Glomerular endothelial cell (primary cell): ENCODE data around the gene ADARB2. TPM values are rescaled to one million over a fixed set of nuclear protein-coding genes. Genes with fewer than 3 reads are reported as not detected.

ENCODE experiments used
- DNase-seq: peaks from one replicate; pipeline ENCODE4 v3.0.0-alpha.2; 2011; ENCODE audit warnings: low read depth, low spot score; ENCODE audit errors: extremely low read depth
- total RNA-seq: library from RNA; depleted of rRNA; stranded (reverse); fragments of >200 nt; gene quantifications from 2 replicates; pipeline ENCODE4 v1.2.3, GENCODE V29; 2015

The ADARB2 gene
- total RNA-seq, 1 donor from 2014 or later: 0.23 TPM

DNA sequence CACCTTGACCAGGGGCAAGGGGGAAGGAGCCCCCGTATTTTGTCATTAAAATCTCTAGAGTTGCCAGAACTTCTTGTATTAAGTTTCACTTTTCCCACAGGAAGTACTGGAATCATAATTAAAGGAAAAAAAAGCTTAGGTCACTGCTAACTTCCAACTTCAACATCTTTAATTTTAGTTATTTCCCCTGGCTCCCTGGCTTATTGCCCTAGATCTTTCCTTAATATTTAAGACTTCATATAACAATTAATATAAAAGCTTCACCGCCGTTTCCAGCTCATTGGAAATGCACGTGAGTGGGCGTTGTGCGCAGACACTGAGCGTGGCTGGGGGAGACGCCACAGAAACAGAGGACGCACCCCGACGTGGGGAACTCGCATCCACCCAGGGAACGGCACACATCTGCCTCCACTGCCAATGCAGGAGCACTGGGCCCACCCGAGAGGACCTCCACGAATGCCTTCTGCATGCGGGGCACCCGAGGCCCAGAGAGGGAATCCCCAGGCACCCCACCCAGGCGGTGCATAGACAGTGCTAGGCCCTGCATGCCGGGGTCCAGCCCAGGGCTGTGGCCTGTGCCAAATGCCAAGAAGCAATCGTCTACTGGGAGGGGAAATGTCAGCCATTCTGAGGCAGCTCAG lies 72.2 kb downstream of the ADARB2 start:
- DNase-seq: no peak

DNA sequence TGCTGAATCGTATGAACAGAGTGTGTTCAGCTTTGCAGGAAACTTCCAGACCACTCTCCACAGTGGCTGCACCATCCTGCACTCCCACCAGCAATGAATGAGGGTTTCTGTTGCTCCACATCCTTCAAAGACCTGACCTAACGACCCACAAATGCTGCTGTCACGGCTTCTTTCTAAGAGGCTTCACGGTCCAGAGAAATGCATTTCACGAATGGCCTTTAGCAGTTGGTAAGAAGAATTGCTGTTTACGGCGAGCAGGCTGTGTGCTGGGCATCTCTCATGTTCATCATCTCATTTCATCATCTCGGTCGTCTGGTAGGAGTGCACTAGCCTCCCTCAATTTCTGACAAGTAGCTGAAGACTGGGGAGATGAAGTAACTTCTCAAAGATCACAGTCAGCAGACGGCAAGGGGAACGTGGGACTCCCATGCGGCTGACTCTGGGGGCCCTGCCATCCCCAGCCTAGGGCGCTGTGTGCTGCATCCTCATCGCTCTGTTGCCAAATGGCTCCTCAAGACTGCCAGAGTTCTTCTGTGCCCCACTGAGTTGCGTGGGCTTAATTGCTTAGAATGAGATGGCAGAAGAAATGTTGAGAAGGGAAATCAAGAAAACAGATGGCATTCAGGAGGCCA lies 72.9 kb downstream of the ADARB2 start:
- no peak for DNase-seq

DNA sequence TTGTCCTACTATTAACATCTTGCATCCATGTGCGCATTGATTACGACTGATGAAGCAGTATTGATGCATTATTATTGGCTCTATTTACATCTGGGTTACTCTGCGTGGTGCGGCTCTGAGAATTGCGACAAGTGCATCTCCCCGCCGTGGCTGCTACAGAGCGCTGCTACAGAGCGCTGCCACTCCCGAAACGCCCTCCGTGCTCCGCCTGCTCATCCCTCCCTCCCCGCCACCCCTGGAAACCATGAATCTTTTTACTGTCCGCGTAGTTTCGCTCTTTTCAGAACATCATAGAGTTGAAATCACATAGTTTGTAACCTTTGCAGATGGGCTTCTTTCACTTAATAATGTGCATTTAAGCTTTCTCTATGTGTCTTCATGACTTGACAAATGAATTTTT lies 74.1 kb downstream of the ADARB2 start:
- no peak for DNase-seq

DNA sequence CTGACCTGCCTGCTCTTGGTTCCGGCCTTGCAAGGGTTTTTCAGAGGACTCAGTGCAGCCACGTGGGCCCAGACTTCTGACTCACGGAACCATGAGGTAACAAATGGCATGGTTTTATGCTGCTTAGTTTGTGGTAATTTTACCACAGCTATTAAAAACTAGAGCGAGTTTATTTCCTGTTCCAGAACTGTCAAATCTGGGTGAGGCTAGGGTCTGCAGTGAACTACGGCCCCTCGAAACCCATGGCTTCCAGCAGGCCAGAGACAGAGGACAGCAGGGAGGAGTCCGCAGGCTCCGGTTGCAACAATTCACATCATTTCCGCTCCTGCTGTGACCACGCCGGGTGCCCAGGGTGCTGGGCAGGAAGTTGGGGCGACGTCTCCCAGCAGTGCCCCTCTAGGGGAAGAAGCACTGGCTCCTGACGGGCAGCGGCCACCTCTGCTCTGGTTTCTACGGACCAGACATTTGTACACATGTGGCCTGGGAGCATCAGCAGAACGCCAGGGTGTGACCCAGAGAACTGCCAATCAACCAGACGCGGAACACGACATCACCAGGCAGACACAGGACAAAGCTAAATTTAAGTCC lies 74.8 kb downstream of the ADARB2 start:
- DNase-seq: no peak

DNA sequence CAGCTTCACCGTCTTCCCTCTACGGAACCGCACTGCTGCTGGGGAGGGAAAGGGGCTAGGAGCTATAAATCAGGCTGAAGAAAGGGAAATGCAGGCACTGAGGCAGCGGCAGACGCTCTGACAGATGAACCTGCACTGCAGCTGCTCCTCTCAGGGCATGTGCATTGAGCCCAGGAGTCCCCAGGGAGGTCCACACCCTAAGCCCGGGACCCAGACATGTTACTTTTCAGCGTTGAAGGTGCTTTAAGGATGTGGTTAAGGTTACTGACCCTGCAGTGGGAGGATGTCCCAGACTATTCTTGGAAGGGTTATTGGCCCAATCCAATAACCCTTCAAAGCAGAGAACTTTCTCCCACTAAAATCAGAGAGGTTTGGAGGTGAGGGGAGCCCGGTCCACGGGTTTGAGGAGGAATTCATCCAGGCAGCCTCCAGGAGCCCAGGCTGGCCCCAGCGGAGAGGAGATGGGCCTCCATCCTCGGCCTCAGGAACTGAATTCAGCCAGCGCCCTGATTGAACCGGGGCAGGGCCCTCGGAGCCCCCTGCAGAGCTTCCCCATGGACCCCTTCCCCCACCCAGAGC lies 75.4 kb downstream of the ADARB2 start:
- no peak for DNase-seq

DNA sequence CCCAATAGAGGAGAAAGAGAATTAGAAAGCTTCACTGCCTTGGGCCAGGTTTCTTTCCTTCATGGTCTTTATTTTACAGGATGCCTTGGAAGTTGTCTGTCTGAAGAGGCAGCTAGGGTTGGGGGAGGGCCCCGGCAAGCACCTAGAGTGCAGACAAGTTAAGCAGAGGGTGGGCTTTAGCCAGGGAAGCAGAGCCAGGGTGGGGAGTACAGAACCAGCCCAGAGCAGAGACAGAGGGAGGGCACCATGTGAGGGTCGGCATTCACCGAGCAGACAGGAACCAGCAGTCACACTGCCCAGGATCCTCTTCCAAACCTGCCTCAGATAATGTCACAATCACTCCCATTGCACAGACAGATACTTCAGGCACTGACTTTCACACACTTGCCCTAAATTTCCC lies 75.9 kb downstream of the ADARB2 start:
- no peak for DNase-seq

DNA sequence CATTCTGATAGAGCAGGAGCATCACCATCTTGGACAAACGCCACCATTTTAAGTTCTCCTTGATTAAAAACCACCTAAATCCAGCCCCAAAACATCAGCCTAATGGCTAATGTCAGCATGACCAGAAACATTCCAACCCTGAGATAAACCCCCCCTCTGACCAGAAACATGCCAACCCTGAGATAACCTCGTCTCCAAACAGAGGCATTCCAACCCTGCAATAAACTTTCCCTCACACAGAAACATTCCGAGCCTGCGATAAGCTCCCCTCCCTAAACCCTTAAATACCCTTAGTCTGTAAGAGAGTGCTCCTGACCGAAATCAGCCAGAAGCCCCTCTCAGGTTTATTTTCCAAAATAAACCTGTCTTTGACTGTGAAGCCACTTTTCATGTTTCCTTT lies 76.5 kb downstream of the ADARB2 start:
- DNase-seq: no peak

DNA sequence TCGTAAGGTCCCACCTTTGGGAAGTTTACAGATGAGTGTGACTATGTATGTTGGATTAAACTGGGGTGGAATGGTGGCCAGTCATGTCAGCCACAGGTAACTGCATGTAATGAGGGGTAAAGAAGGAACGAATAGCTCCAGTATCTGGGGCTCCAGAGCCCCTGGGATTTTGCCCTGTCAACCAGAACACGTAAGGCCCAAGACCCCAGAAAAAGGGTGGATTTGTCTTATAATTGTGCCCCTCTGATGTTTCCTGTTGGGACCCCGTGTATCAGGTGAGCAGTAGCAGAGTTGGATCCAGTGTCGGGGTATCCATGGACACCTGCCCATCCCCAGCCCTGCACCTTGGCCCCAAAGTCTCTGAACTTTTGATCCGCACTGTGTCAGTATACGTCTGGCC lies 76.9 kb downstream of the ADARB2 start:
- no peak for DNase-seq

DNA sequence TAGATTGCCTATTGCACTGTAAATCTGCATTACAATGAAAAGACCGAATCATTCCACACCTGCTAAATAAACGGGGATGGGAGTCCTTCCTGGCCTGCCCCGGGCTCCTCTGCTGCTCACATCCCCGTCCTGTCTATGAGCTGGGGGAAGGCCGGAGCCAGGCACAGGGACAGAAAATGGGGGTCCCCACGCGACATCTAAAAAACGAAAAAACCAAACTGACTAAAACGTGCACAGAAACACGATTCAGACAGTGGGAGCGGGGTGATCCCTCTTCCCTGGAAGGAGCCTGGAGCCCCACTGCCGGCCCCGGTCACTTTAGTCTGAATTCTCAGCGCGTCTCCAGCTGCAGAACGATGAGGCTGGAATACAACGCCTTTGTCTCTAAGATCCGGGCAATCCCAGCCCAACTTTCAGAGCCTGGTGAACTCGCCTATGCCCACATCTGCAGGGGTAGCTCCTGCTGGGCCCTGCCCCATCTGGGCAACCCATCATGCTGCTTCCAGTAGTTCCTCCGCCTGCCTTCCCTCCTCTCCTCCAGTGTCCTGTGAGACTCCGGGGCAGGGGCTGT lies 78.0 kb downstream of the ADARB2 start:
- DNase-seq: no peak

DNA sequence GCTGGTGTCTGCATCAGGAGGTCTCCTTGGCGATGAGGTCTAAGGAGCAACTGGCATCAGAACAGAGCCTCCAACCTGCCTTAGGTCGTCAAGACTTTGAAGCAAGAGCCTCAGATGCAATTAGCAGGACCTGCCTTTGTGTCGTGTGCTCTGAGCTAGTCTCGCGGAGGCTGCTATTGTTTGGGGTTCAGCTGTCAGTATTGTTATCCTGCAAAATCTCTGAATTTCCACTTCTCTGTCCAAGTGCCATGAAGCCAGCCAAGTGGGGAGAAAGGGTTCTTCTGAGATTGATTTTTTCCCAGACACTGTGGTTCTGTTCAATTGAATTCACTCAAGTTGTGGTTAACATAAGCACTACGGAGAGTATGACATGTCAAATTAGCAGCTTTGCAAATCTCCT lies 78.7 kb downstream of the ADARB2 start:
- DNase-seq: no peak

DNA sequence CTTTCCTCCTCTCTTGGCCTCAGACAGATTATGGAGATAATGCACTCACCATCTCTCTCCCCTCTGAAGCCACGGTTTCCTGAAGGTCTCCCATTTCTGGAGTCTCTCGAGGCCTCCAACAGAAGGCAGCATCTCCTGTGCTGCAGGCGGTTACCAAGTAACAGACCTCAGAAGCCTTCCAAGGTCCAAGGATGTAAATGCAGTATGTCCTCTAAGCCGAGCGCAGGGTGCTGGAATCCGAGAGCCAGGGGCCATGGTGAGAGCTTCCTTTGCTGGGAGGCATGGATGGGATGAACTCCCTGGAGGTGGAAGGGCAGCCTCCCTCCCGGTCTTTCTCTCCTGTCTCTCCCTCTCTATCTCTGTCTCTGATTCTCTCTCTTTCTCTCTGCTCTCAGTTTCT lies 79.8 kb downstream of the ADARB2 start:
- no peak for DNase-seq

DNA sequence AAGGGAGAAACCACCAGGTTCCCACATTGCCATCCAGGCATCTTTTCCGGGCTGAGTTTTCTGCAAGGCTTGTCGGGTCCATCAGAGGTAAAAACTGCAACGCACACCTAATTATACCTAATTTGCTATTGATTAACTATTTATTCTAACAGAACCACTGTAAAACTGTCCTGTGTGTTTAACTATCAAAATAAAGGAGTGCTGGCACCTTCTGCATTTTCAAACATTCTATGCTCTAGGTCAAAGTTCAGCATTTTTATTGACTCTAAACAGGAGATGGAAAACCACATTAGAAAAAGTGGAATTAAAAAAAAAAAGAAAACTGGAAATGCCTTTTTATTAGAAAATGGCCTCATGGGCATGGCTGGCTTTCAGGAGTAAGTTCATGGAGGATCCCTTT lies 82.0 kb downstream of the ADARB2 start:
- no peak for DNase-seq

DNA sequence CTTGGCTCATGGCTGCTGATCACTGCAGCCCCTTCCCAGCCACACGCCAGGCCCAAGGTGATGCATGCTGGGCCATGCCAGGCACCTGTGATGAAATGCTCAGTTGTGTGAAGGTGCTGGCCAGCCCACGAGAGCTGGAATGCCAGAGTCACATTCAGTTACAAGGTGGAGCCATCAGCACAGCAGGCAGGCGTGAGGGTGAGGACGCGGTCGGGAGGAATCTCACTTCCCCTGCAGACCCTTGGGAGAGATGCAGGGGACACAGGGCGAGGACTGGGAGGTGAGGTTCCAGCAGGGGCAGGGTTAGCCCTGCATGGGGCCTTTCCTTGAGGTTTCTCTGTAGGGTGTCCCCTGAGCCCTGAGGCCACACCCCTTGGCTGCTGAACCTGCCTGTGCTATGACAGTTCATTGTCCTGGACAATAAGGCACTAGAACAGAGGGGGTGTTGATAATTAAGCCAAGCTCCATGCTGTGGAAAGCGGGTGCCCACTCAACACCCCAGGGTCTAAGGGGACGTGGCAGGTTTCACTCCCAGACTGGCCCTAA lies 82.4 kb downstream of the ADARB2 start:
- no peak for DNase-seq

DNA sequence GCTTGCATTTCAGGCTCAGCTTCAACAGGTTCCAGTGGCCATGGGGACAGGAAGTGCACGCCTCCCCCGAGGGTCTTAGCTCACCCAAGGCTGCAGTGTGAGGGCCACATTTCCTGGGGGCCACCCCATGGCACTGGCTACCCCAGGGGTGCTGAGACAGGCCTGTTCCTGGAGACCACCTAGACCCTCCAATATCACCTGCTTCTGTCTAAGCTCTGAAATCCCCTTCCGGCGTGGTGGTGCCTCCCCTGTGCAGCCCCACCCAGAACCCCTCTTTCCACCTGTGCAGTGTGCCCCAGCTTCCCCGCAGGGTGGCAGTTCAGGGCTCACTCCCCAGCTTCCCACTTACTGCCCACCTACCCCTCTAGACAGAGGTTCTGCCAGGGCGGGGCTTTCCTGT lies 83.1 kb downstream of the ADARB2 start:
- no peak for DNase-seq

DNA sequence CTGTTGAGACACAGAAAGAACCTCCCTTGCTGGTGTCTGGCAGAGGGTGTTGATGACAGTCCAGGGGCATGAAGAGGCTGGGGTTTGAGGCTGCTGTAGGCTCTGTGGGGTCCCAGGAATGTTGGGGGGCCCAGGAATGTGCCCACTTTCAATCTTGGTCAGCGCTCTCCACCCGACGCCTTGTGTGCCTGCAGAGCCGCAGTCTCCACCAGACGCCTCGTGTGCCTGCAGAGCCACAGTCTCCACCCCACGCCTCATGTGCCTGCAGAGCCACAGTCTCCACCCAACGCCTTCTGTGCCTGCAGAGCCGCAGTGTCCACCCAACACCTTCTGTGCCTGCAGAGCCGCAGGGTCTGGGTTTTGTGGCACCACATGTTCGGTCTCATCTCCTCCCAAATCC lies 84.0 kb downstream of the ADARB2 start:
- DNase-seq: no peak

DNA sequence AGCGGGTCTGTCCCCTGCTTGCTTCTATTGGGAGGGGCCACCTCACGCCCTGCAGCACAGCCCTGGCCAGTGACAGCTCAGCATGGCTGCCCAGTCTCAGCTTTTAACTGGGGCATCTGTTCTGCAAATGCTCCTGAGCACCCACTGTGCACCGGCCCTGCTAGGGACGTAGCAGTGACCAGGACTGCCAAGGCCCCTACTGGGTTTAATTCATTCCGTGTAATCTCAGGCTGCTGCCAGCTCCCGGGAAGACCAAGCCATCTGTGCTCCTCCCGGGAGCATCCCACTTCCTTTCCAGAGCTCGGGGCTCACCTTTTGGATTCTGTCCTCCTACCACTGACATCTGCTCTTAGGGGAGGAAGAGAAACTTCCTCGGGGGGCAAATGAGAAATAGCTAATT lies 85.2 kb downstream of the ADARB2 start:
- no peak for DNase-seq

DNA sequence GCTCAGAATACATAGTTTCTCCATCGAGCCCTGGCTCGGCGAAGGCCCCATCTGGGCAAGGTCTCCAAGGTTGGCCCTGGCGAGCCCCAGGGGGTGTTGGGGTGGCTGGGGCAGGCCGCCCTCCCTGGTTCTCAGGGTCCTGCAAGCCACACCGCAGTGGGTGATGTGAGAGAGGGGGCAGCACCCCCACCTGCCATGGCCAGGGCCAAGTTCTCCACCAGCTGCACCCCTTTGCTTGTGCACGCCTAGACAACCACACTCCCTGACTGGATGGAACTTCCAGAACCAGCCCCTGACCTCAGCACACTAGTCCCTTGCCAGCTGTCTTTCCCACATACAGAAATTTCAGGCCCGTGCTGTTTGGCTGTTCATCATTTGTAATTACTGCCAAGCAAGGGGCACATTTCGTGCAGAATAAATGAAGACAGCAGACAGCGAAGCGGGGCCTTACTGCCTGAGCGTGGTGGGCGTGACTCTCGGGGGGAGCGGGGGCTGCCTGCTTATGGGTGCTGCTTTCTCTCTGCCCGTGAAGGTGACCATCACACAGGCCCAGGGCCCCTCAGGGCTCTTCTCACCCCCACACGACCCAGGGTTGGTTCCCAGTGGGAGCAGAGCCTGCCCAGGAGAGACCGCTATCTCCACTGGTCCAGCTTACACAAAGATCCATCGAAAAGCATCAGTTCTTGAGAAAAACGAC lies 85.9 kb downstream of the ADARB2 start:
- DNase-seq: no peak

DNA sequence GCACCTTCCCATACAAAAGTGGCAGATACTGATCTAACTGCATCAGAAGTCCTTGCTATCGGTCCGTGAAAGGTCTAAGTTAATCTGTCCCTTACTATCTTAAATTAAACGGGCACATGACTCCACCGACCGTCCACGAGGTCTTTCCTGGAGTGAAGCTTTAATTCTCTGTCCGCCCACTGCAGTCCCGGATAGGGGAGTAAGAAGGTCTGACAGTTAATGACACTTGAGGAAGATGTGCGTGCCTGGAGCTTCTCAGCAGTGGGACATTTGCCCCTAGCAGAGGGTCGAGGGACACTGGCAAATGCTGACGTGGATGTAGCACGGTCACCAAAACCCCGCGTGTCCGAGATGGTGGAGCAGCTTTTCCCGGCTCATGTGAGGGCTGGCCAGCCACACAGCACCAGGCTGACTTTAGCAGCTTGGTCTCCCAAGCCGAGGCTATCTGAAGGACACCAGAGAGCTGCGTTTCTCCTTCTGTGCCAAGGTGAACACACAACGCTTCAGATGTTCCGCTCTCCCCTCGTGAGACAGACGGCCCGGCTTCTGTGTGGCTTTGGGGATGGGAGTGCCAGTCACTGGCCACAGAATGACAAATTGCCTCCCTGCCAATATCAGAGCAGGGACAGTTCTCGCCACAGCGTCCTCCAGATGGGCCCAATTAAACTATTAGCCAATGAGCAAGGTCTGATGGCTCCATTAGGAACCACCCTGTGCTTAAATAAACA lies 86.6 kb downstream of the ADARB2 start:
- no peak for DNase-seq

DNA sequence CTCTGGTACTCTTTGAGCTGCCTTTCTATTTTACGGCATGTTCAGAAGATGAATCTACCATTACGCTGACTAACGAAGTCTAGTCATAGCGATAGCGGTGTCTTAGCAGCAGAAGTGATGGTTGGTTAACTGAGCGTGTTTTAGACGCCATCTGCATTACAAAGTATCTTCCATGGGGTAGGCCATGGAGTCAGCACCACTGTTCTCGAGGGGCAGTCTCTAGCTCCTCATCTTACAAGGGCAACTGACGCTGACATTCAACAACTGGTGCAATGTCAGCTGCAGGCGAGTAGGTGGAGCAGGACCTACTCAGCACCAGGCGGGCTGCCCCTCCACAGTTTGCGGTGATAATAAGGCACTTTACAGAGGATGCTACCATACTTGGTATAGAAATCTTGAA lies 88.7 kb downstream of the ADARB2 start:
- no peak for DNase-seq

DNA sequence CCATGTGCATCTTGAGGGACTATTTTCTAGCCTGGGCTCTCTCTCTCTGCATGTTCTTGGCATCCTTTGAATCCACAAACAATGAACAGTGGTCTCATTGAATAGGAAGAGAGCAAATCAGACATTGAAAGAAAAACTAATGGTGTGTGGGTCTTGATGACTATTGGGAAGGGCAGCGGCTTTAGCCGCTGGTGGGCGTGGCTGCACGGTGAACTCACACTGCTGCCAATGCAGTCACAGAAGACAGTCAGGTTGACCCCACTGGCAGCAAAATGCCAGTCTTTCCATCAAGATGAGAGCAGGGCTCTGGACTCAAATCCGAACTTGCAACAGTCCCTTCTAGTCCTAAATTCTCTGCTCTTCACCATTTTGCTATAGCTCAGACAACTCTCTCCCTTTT lies 91.0 kb downstream of the ADARB2 start:
- no peak for DNase-seq
